Cardiac fibroblast (primary cell): Measurements from ENCODE around the gene ANKS1B.
A peak's percentile ranks its signal among the peaks of the same experiment; 100 is the strongest.

Experiments used
- DNase-seq, 2 donors: peaks; one replicate each; pipeline versions ENCODE4 v3.0.0 to v3.0.0-alpha.2; 2010; ENCODE audit warnings: low read depth in 2 of 2
- H3K4me3 ChIP-seq, 2 donors: replicated peaks in 1 of 2; 1 replicate in 1 of 2; 2 replicates in 1 of 2; pipeline ENCODE4 v1.5.1; 2011; ENCODE audit warnings: low read depth in 2 of 2, low read length in 2 of 2, mild to moderate bottlenecking in 2 of 2, moderate library complexity in 1 of 2
- TF ChIP-seq, protein P1 (sequence below): IDR thresholded peaks from one replicate; pipeline ENCODE4 v1.5.1; 2011; ENCODE audit warnings: low read depth, mild to moderate bottlenecking, low read length, inconsistent platforms

The ANKS1B gene

DNA sequence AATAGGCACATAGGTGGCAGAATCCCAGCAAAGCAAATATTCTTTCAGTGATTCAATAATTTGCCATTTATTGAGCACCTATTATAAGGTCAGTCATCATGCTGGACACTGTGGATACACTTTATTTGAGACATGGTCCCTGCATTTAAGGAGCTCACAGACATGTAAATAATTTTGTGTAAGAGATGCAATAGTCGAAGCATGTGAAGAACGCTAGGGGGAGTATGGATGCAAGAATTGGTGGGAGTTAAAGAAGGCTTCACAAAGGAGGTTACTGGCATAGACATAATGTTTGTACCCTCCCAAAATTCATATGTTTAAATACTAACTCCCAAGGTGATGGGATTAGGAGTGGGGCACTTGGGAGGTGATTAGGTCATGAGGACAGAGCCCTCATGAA is 597.8 kb downstream of the ANKS1B start:
- no peak overlapping the region for H3K4me3 ChIP-seq
- peak; percentile 28 to 33 for DNase-seq
- TF ChIP-seq, protein P1, sequence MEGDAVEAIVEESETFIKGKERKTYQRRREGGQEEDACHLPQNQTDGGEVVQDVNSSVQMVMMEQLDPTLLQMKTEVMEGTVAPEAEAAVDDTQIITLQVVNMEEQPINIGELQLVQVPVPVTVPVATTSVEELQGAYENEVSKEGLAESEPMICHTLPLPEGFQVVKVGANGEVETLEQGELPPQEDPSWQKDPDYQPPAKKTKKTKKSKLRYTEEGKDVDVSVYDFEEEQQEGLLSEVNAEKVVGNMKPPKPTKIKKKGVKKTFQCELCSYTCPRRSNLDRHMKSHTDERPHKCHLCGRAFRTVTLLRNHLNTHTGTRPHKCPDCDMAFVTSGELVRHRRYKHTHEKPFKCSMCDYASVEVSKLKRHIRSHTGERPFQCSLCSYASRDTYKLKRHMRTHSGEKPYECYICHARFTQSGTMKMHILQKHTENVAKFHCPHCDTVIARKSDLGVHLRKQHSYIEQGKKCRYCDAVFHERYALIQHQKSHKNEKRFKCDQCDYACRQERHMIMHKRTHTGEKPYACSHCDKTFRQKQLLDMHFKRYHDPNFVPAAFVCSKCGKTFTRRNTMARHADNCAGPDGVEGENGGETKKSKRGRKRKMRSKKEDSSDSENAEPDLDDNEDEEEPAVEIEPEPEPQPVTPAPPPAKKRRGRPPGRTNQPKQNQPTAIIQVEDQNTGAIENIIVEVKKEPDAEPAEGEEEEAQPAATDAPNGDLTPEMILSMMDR = peak; percentile 31

DNA sequence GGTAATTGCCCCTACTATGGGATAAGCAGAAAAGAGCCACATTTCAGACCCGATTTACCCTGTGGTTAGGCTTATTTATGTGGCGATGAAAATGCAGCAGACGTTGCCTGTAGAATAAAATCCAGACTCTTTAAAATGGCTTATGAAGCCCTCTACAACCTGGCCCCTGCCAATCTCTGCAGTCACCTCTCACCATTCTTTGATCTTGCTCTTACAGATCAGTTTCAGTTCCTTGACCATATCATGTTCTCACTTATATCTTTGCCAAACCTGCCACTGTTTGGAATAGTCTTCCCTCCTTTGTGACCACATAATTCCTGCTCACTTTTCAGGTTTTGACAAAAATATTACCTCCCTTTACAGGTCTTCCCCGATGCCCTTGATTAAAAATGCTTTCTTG is 601.5 kb downstream of the ANKS1B start:
- DNase-seq = no peak
- H3K4me3 ChIP-seq = no peak overlapping the region
- TF ChIP-seq, protein P1 = no peak

DNA sequence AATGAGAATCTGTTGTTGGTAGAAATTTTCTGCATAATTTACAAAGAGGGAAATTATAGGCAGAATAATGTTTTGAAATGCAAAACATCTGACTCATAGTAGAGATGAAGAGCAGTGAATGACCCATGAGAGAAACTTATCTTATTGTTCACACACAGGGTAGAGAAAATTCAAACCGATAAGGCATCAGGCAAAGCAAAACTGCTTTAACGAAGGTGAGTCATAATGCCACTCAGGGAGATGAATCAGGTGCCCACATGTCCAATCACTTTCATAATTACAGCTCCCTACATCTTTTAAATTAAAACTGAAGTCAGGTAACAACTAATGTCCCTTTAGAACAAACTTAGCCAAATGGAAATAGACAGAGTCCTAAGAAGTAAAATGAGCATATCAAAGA is 602.7 kb downstream of the ANKS1B start:
- DNase-seq = no peak

DNA sequence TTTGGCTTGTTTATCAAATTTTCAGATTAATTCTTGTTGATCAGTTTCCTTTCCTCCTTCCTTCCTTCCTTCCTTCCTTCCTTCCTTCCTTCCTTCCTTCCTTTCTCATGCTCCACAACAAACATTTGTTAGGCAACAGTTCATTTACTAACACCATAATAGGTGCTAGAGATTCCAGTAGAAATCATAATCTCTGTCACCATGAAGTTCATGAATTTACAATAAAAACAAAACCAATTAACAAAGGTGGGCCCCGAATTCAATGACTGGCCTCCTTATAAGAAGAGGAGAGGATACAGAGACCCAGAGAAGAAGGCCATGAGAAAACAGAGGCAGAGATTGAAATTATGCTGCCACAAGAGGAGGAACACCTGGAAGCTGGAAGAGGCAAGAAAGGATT is 604.0 kb downstream of the ANKS1B start:
- TF ChIP-seq, protein P1 = no peak
- DNase-seq = no peak
- H3K4me3 ChIP-seq = no peak overlapping the region

More for the DNA sequence above, 602.7 kb downstream of the ANKS1B start:
- no peak overlapping the region for H3K4me3 ChIP-seq
- TF ChIP-seq, protein P1 = no peak

DNA sequence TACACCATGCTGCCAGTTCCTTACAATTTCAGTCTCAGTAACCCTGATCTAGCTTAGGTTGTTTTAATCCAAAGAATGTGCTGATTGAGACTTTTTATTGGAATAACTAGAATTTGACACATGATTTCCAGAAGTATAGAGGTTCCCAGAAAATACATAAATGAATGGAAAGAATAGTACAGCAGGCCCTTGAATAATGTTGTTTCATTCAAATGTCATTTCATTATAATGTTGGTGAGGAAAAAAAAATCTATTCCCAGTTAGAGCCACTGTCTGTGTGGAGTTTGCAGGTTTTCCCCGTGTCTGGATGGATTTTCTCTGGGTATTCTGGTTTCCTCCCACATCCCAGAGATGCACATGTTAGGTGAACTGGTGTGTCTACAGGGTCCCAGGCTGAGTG is 610.7 kb downstream of the ANKS1B start:
- TF ChIP-seq, protein P1 = no peak
- no peak for DNase-seq
- no peak overlapping the region for H3K4me3 ChIP-seq

DNA sequence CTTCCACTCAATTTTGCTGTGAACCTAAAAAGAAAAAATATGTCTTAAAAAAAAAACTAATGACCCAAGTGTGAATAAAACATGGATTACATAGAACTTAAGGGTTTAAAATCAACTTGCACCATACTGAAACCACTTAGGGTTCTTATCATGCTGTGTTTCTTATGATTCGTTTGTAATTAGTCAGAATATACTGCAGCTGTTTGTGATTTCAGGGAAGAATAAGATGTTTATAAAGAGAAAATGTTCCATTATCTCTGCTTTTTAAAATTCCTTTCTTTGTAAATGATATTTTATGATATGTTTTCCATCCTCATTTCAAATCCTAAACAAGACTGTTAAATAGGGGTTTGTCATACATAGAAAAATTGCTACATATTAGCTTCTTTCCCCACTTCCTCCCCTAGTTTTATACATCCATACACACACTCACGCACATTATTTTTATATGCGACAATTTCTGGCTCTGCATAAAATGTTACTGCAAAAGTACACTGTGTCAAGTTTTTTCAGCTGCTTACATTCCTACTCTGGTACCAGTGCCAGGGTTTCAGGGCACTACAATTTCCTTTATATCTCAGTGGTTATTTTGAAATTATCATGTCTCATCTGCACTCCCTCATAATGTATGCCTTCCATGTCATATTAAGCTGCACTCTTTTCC is 612.3 kb downstream of the ANKS1B start:
- TF ChIP-seq, protein P1 = no peak
- DNase-seq = no peak
- H3K4me3 ChIP-seq = no peak overlapping the region
